NK-92 treated with Interleukin-12 subunit alpha and Interleukin-12 subunit beta, amount 100 ng/mL, for 24 hours (cell line): Measurements from ENCODE around the gene VRK3.

Experiments
- DNase-seq: peaks from one replicate; lab custom pipeline; 2025; lab: John Stamatoyannopoulos, UW

Gene VRK3

GRCh38 chr19:49930483-49931011 is 94.6 kb downstream of the VRK3 start:
- no peak for DNase-seq

DNA sequence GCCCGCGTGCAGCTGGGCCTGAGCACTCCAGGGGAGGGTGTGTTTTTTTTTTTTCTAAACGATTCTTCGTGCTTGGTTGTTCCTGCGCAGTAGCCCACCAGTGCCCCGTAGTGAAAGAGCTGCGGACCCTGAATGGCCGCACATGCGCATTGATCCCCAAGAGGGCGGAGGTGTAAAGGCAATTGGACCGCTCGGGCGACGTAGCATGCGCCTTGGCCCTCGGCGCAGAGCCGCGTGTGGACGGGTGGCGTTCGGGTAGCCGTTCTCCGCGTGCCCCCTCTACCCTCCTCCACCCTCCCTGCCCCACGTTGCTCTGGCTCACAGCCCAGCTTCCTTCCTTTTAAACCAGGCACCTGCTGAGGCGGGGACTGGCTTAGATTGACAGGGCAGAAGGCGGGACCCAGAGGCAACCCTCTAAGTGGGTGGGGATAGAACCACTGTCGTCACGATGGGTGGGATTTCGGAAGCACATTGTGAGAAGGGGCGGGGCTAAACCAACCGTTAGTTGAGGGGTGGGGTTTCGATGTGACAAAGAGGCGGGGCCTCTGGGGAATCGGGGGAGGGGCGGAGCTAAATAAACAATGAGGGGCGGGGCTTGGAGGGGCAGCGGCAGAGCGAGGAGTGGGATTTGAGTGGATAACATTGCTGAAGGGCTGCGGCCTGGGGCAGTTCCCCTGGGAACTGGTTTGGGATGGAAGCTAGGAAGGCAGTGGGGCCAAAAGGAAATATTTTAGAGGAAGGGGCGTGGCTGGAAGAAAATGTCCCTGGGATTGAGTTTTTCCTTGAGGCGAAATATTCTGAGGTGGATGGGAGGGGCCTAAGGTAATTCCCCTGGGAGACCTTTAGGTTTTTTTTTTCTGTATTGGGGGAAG is 95.3 kb downstream of the VRK3 start:
- DNase-seq: peak; percentile 92

- DNase-seq: peak; percentile 91
These were observed 96.0 kb downstream of the VRK3 start, which contains the start of the genes ATF5 and NUP62 for GRCh38 chr19:49929121-49929610. Gene ATF5, plus strand, starts transcription at chr19:49929205. Its CDS starts 1,646 bp downstream, at chr19:49930851. Gene NUP62, minus strand, starts transcription at chr19:49929504. Its CDS starts 19,697 bp downstream, at chr19:49909807.

- no peak for DNase-seq
These were observed 97.5 kb downstream of the VRK3 start for GRCh38 chr19:49927526-49928264.

DNA sequence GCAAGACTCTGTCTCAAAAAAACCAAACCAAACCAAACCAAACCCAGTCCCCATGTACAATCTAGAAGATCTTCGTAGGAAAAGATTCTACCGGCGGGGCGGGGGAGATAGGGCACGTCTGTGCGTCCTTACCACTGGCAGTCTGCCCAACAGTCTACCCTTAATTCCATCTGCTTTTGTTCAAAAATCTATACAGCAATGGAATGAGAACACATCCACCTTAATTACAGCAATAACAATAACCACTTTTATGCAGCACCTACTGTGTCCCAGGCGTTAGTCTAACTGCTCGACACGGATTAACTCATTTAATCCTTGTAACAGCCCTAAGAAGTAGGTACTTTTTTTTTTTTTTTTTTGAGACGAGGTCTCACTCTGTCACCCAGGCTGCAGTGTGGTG is 98.7 kb downstream of the VRK3 start:
- DNase-seq: no peak
